ENCODE results near the gene BCAS4.
"Not testable (repeated sequence)": the region's sequence is repeated elsewhere in the genome, so short reads cannot be mapped to it uniquely, and the experiment has no call there.

Gene BCAS4

DNA sequence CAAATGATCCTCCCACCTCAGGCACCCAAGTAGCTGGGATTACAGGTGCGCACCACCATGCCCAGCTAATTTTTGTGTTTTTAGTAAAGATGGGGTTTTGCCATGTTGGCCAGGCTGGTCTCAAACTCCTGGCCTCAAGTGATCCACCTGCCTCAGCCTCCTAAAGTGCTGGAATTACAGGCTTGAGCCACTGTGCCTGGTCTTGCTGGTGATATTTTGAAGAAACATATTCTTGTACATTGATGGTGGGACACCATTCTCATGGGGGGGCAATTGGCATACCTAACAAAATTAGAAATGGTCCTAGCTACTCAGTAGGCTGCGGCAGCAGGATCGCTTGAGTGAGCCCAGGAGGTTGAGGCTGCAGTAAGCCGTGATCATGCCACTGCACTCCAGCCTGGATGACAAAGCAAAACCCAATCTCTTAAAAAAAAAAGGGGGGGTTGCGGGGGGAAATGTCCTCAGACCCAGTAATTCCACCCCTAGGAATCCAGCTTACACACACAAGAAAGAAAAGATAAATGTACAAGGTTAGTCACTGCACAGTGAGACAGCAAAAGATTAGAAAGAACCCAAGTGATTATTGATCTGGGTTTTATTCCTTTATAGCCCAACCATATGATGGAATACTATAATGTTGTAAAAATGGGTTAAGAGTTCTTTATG lies 87.0 kb downstream of the BCAS4 start:
- not testable (repeated sequence) for H3K4me1 ChIP-seq (ENCODE audit: control insufficient read depth, insufficient read depth, low read length); H3K4me3 ChIP-seq (ENCODE audit: low read length); H3K9ac ChIP-seq (ENCODE audit: low read length); H3K36me3 ChIP-seq (ENCODE audit: control insufficient read depth, insufficient read depth, low read length); H3K27me3 ChIP-seq (ENCODE audit: control insufficient read depth, insufficient read depth, low read length); H3K9me3 ChIP-seq (ENCODE audit: control insufficient read depth, low read length)

DNA sequence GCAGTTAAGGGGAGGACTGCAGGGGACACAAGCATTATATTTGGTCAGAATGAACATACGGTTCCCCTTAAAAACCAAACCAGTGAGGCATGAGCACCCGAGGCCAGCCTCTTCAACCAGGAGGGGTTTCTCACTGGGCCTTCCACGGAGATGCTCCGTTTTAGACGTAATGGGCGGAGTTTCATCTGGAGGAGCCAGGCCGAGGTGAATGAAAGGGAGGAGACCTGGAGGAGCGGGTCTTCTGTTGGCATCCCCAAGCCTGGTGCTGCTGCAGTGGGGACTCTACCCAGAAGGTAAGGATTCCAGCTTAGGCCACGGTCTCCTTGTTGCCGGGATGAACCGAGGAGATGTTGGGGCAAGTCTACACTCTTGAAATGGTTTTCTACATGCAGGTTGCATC lies 89.0 kb downstream of the BCAS4 start:
- Histone ChIP-seq H3K9me3 (ENCODE audit: control insufficient read depth, low read length) (no peaks in the 10 kb centered on the region), H3K4me3 (ENCODE audit: low read length) (no peak overlapping the region), H3K9ac (ENCODE audit: low read length) (no peak overlapping the region), H3K36me3 (ENCODE audit: control insufficient read depth, insufficient read depth, low read length) (no peaks in the 10 kb centered on the region), H3K4me1 (ENCODE audit: control insufficient read depth, insufficient read depth, low read length) (no peaks in the 10 kb centered on the region), H3K27me3 (ENCODE audit: control insufficient read depth, insufficient read depth, low read length) (no peaks in the 10 kb centered on the region)

DNA sequence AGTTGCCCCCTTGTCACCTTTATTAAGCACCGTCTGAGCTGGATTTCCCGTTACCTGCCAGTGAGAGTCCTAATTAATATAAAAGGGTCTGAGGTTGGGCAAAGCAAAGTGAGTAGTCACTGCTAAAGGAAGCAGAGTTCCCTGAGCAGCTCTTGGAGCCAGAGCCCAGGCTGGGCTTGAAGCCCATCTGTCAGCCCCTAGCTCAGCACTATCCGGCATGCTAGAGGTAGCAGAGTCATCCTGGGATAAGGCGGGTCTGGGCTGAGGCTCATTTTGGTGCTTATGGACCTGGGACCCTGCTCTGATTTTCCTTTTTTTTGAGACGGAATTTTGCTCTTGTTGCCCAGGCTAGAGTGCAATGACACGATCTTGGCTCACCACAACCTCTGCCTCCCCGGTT lies 90.2 kb downstream of the BCAS4 start:
- Histone ChIP-seq H3K9ac (ENCODE audit: low read length) (no peak overlapping the region), H3K9me3 (ENCODE audit: control insufficient read depth, low read length) (no peaks in the 10 kb centered on the region), H3K4me1 (ENCODE audit: control insufficient read depth, insufficient read depth, low read length) (no peaks in the 10 kb centered on the region), H3K27me3 (ENCODE audit: control insufficient read depth, insufficient read depth, low read length) (no peaks in the 10 kb centered on the region), H3K4me3 (ENCODE audit: low read length) (no peak overlapping the region), H3K36me3 (ENCODE audit: control insufficient read depth, insufficient read depth, low read length) (no peaks in the 10 kb centered on the region)

DNA sequence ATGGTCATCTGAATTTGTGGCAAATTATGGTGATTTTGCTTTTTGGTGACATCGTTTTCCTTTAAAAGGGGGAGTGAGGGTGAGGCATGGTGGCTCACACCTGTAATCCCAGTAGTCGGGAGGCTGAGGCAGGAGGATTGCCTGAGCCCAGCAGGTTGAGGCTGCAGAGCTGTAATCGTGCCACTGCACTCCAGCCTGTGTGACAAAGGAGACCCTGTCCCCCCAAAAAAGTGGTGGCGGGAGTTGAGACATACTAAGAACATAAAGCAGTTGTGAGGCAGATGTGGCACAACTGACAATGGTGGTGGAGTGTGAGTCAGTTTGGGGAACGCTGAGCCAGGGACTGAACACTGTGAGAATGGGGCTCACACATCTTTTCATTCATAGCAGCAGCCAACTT lies 90.9 kb downstream of the BCAS4 start:
- no peak overlapping the region for H3K4me3 ChIP-seq (ENCODE audit: low read length)

DNA sequence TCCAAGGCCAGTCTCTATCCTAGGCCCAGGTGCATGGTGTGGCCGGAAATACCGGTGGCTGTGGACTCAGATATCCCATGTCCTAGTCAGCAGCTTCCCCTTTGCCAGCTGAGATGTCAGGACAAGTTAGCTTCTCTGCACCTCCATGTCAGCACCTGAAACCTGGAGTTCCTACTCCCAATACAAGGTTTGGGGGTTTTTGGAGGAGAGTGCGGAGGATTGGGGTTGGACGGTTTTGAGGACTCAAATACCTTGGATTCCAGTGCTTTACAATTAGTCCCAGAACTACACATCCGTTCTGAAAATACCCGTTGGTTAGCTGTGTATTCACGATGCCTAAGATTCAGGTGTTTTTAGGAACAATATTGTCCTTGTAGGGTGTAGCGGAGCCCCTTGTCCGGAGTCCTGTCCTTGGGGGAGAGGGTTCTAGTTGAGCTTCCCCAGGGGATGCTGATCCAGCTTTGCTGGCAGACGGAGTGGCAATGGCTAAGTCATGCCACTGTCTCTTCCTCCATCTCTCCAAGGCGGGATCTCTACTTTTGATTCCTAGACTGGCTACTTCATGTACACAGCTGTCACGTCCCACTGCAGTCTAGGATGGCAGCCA lies 91.4 kb downstream of the BCAS4 start:
- Histone ChIP-seq H3K4me3 (ENCODE audit: low read length) (no peak overlapping the region), H3K9ac (ENCODE audit: low read length) (no peak overlapping the region), H3K9me3 (ENCODE audit: control insufficient read depth, low read length) (no peaks in the 10 kb centered on the region), H3K4me1 (ENCODE audit: control insufficient read depth, insufficient read depth, low read length) (no peaks in the 10 kb centered on the region), H3K36me3 (ENCODE audit: control insufficient read depth, insufficient read depth, low read length) (no peaks in the 10 kb centered on the region), H3K27me3 (ENCODE audit: control insufficient read depth, insufficient read depth, low read length) (no peaks in the 10 kb centered on the region)

More for the DNA sequence above, 90.9 kb downstream of the BCAS4 start:
- no peak overlapping the region for H3K9ac ChIP-seq (ENCODE audit: low read length)
- no peaks in the 10 kb centered on the region for H3K36me3 ChIP-seq (ENCODE audit: control insufficient read depth, insufficient read depth, low read length)
- H3K4me1 ChIP-seq (ENCODE audit: control insufficient read depth, insufficient read depth, low read length): no peaks in the 10 kb centered on the region
- H3K9me3 ChIP-seq (ENCODE audit: control insufficient read depth, low read length): no peaks in the 10 kb centered on the region
- no peaks in the 10 kb centered on the region for H3K27me3 ChIP-seq (ENCODE audit: control insufficient read depth, insufficient read depth, low read length)

DNA sequence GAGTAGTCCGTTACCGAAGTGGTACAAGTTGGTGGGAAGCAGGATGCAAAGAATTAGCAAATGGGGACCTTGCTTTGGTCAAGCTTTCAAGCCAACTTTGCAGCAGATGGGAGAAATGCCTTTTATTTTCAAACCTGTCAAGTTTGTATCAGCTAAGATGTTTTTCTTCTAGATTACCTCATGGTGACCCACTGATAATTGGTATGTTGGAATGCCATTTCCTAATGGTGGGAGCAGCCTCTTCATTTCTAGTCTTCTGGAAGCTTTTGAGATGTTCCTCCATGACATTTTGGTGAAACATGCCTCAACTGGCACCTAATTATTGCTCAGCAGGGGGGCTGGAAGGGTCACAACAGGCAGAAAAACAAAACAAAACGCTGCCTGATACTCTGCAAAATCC lies 92.7 kb downstream of the BCAS4 start:
- H3K9ac ChIP-seq (ENCODE audit: low read length): no peak overlapping the region

DNA sequence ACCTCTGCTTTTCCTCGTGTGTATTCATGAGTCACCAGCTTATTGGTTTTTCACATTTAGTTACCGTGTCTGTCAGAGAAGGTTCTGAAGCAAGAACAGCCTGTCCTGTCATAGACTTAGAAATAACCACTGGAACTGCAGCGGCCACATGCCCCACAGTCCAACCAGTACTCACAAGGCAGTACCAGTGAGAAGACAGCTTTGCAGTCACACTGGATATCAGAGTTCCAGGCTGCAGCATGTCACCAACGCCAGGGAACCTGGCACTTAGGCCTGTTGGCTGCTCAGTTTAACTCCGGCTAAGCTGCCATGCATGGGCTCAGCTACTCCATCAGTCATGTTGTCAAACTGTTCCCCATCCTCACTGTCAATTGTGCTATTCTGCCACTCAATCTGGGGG lies 96.3 kb downstream of the BCAS4 start:
- Histone ChIP-seq H3K9ac (ENCODE audit: low read length) (no peak overlapping the region), H3K4me1 (ENCODE audit: control insufficient read depth, insufficient read depth, low read length) (peaks cover 16% of the 10 kb centered on the region), H3K4me3 (ENCODE audit: low read length) (no peak overlapping the region), H3K36me3 (ENCODE audit: control insufficient read depth, insufficient read depth, low read length) (peaks cover 7% of the 10 kb centered on the region), H3K9me3 (ENCODE audit: control insufficient read depth, low read length) (no peaks in the 10 kb centered on the region), H3K27me3 (ENCODE audit: control insufficient read depth, insufficient read depth, low read length) (no peaks in the 10 kb centered on the region)

More for the DNA sequence above, 92.7 kb downstream of the BCAS4 start:
- no peak overlapping the region for H3K4me3 ChIP-seq (ENCODE audit: low read length)
- H3K36me3 ChIP-seq (ENCODE audit: control insufficient read depth, insufficient read depth, low read length): no peaks in the 10 kb centered on the region
- no peaks in the 10 kb centered on the region for H3K27me3 ChIP-seq (ENCODE audit: control insufficient read depth, insufficient read depth, low read length)
- H3K4me1 ChIP-seq (ENCODE audit: control insufficient read depth, insufficient read depth, low read length): no peaks in the 10 kb centered on the region
- H3K9me3 ChIP-seq (ENCODE audit: control insufficient read depth, low read length): no peaks in the 10 kb centered on the region

DNA sequence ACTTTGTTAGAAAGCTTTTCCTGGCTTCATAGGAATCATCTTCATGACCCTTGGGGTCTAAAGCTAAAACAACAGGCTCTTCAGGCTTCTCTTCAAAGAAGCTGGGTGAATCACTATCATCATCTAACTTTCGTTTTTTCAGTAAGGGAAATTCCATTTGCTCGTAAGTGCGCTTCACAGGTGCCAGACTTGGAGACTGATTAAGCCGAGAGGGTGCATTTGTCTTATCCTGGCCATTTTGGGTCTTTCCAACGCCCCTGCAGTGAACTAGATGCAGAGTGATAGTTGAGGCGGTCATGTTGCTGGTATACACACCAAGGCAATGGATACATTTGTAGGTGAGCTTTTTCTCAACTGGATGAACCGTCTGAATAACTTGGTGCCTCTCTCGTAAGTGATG lies 97.5 kb downstream of the BCAS4 start:
- Histone ChIP-seq H3K27me3 (ENCODE audit: control insufficient read depth, insufficient read depth, low read length) (no peaks in the 10 kb centered on the region), H3K36me3 (ENCODE audit: control insufficient read depth, insufficient read depth, low read length) (peaks cover 7% of the 10 kb centered on the region), H3K9ac (ENCODE audit: low read length) (no peak overlapping the region)

DNA sequence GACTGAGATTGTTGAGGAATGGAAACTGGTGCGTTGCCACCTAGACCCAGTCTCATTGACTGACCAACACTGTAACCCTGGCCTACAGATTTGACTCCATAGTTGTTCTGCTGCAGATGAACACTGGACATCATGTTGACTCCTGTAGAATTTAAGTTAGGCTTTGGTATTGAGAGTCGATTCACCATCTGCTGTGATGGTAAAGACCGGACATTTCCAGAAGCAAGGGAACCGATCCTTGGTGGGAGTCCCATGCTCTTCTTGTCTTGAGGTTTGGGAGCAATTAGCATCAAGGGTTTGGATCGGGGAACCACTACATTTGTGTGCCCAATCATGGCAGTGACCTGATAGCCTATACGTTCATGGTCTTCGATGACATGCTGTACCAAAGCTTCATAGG lies 98.8 kb downstream of the BCAS4 start:
- Histone ChIP-seq H3K9me3 (ENCODE audit: control insufficient read depth, low read length) (no peaks in the 10 kb centered on the region), H3K36me3 (ENCODE audit: control insufficient read depth, insufficient read depth, low read length) (peaks cover 7% of the 10 kb centered on the region), H3K27me3 (ENCODE audit: control insufficient read depth, insufficient read depth, low read length) (no peaks in the 10 kb centered on the region), H3K9ac (ENCODE audit: low read length) (no peak overlapping the region), H3K4me1 (ENCODE audit: control insufficient read depth, insufficient read depth, low read length) (peaks cover 16% of the 10 kb centered on the region), H3K4me3 (ENCODE audit: low read length) (no peak overlapping the region)

More for the DNA sequence above, 97.5 kb downstream of the BCAS4 start:
- Histone ChIP-seq H3K9me3 (ENCODE audit: control insufficient read depth, low read length) (no peaks in the 10 kb centered on the region), H3K4me3 (ENCODE audit: low read length) (no peak overlapping the region), H3K4me1 (ENCODE audit: control insufficient read depth, insufficient read depth, low read length) (peaks cover 16% of the 10 kb centered on the region)

DNA sequence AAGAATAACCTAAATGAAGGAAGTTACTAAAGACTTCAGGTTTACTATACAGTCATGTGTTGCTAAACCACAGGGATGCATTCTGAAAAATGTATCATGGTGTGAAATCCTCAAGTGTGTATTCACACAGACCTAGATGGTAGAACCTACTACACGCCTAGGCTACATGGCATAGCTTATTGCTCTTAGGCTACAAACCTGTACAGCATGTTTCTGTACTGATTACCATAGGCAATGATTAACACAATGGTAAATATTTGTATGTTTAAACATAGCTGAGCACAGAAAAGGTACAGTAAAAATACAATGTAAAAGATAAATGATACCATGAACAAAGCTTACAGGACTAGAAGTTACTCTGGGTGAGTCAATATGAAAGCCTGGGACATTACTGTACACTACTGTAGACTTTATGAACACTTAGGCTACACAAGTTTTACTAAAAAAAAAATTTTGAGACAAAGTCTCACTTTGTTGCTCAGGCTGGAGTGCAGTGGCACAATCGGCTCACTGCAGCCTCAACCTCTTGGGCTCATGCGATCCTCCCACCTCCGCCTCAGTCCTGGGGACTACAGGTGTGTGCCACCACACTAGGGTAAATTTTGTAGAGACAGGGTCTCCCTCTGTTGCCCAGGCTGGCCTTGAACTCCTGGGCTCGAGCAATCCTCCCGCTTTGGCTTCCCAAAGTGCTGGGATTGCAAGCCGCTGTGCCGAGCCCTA lies 100.4 kb downstream of the BCAS4 start:
- Histone ChIP-seq H3K4me3 (ENCODE audit: low read length) (no peak overlapping the region), H3K9me3 (ENCODE audit: control insufficient read depth, low read length) (no peaks in the 10 kb centered on the region), H3K36me3 (ENCODE audit: control insufficient read depth, insufficient read depth, low read length) (peaks cover 7% of the 10 kb centered on the region), H3K27me3 (ENCODE audit: control insufficient read depth, insufficient read depth, low read length) (no peaks in the 10 kb centered on the region), H3K9ac (ENCODE audit: low read length) (no peak overlapping the region), H3K4me1 (ENCODE audit: control insufficient read depth, insufficient read depth, low read length) (peaks cover 16% of the 10 kb centered on the region)

DNA sequence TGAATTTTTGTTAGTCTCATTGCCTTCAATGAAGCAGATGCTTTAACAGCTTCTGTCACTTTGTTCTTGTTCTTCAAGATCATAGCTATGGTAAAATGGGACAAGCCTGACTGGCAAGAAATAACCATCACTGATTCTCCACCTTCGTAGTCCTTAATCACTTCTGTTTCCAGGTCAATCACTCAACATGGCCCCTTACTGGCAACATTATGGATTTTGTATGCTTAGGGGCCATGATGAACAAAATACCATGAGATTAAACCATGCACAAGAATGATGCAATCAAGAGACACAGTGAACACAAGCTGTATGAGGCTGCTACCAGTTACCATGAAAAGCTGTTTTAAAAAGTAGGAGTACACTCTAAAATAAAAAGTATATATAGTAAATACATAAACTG lies 103.6 kb downstream of the BCAS4 start:
- no peaks in the 10 kb centered on the region for H3K9me3 ChIP-seq (ENCODE audit: control insufficient read depth, low read length)
- H3K36me3 ChIP-seq (ENCODE audit: control insufficient read depth, insufficient read depth, low read length): peaks cover 6% of the 10 kb centered on the region
- no peaks in the 10 kb centered on the region for H3K27me3 ChIP-seq (ENCODE audit: control insufficient read depth, insufficient read depth, low read length)
- peaks cover 26% of the 10 kb centered on the region for H3K4me1 ChIP-seq (ENCODE audit: control insufficient read depth, insufficient read depth, low read length)
- no peak overlapping the region for H3K4me3 ChIP-seq (ENCODE audit: low read length)
- no peak overlapping the region for H3K9ac ChIP-seq (ENCODE audit: low read length)

DNA sequence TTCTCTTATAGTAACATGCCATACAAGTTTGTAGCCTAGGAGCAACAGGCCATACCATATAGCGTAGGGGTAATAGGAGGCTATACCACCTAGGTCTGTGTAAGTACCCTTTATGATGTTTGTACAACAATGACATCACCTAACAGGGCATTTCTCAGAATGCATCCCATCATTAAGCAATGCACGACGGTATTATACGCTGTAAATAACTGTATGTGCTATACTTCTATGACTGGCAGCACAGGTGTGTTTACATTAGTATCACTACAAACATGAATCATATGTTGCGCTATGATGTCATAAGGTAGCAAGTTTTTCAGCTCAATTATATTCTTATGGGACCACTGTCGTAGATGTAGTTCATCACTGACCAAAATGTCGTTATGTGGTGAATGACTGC lies 105.4 kb downstream of the BCAS4 start:
- H3K9me3 ChIP-seq (ENCODE audit: control insufficient read depth, low read length): no peaks in the 10 kb centered on the region
- peaks cover 24% of the 10 kb centered on the region for H3K4me1 ChIP-seq (ENCODE audit: control insufficient read depth, insufficient read depth, low read length)
- no peak overlapping the region for H3K9ac ChIP-seq (ENCODE audit: low read length)
- no peak overlapping the region for H3K4me3 ChIP-seq (ENCODE audit: low read length)
- no peaks in the 10 kb centered on the region for H3K36me3 ChIP-seq (ENCODE audit: control insufficient read depth, insufficient read depth, low read length)
- no peaks in the 10 kb centered on the region for H3K27me3 ChIP-seq (ENCODE audit: control insufficient read depth, insufficient read depth, low read length)

All from mucosa of stomach (tissue), 1 donor.